OCI-M2 (cell line): ENCODE data around the gene SLITRK2.

Experiments used
- DNase-seq: peaks from one replicate; lab custom pipeline; 2025; ENCODE audit not compliant: unreplicated experiment; lab: John Stamatoyannopoulos, UW

SLITRK2 gene

DNA sequence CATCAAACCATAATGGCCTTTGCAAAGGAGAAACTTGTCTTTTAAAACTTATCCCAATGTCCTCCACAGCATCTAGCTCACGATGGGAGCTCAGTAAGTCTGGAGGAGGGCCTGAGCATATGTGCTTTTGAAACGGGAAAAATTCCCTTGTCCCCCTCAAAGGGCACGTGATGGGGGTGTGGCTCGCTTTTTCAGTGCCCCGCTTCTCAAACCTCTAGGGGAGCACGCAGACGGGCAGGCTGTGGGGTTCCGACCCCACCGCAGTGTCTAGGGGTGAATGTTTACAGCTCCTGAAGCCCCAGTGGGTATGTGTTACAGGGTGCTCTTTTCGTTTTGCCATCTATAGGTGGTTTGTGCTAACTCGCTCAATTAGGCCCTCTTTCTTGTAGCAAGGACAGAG lies 31.2 kb downstream of the SLITRK2 start:
- DNase-seq, result no peak

DNA sequence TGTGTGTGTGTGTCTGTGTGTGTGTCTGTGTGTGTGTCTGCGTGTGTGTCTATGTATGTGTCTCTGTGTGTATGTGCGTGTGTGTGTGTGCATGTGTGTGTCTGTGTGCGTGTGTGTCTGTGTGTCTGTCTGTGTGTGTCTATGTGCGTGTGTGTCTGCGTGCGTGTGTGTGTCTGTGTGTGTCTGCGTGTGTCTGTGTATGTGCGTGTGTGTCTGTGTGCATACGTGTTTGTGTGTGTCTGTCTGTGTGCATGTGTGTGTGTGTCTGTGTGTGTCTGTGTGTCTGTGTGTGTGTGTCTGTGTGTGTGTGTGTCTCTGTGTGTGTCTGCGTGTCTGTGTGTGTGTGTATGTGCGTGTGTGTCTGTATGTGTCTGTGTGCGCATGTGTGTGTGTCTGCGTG lies 35.6 kb downstream of the SLITRK2 start:
- DNase-seq, result no peak

DNA sequence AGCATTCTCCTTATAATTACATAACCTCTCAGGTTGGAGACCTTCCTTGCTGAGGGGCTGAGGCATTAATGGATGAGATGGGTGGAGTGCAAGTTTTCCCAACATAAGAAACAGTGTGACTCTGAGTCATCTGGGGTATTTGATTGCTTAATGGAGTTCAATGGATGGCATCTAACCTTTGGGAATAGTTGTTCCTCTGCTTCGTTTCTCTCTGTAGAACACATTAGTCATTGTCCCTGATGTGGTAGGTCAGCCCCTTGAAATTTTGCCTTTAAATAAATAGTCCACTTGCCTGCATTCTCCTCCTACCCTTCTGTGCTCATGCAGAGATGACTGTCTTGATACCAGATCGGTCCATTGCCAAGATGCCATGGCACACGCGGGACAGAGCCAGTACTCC lies 38.6 kb downstream of the SLITRK2 start:
- DNase-seq, result no peak

DNA sequence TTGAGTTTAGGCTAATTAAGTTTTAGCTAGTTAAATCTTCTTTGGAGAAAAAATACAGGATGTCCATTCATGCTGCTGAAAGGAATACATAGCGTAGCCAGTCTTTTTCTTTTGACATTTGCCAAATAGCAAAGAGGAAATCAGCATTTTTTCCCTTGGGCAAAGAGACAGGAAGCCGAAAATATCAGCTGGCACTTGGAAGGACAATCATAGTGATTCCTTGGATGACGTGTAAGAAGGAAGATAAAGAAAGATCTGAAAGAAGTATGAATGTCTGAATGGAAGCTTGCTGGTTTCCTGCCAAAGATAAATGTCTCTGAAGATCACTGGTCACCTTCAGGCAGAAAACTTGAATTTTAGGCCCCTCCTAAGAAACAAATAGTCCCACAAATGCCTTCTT lies 44.2 kb downstream of the SLITRK2 start:
- DNase-seq, result no peak

DNA sequence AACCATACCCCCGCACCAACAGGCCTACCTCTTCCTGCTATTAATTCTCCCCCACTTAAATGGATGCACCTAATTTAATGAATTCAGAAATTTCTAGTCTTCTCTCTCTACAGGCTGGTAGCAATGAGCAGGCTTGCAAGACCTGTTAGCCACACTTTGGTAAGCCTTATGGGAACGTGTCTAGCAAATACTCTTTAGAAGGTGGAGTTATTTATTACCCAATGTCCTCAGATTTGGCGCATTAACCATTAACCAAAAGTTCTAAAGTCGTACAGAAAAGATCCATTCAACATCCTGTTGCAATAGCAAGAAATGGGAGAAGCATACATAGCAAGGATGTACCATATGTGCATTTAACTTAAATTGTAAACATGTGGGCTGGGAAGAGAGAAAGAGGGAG lies 47.5 kb downstream of the SLITRK2 start:
- DNase-seq, result no peak
